ENCODE measurements around the gene SH3YL1.

The SH3YL1 gene

DNA sequence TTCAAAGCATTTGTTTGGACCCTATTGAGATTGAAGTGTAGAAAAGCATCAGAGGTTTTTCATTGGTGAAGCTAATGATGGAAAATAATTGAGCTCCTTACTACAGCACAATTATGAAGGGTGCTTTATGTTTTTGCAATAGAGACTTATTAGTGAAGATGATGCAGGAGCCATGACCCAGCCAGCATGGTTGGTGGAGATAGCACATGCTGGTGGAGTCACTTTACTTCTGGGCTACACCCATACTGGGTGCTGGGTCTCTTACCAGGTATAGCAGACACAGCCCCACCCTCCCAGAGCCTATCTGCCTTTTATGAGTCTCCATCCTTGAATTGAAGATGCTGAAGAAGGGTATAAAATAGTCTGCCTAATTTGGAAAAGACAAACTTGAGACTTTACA lies 4.5 kb upstream of the SH3YL1 start:
- no peak overlapping the region for H3K4me3 ChIP-seq (ENCODE audit: control insufficient read depth, low read depth, low read length)
- TF ChIP-seq, protein P1, sequence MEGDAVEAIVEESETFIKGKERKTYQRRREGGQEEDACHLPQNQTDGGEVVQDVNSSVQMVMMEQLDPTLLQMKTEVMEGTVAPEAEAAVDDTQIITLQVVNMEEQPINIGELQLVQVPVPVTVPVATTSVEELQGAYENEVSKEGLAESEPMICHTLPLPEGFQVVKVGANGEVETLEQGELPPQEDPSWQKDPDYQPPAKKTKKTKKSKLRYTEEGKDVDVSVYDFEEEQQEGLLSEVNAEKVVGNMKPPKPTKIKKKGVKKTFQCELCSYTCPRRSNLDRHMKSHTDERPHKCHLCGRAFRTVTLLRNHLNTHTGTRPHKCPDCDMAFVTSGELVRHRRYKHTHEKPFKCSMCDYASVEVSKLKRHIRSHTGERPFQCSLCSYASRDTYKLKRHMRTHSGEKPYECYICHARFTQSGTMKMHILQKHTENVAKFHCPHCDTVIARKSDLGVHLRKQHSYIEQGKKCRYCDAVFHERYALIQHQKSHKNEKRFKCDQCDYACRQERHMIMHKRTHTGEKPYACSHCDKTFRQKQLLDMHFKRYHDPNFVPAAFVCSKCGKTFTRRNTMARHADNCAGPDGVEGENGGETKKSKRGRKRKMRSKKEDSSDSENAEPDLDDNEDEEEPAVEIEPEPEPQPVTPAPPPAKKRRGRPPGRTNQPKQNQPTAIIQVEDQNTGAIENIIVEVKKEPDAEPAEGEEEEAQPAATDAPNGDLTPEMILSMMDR (IDR thresholded peaks at IDR 0.05; ENCODE audit: control insufficient read depth, insufficient read depth, low read depth, low read length, missing control alignments) = no peak

DNA sequence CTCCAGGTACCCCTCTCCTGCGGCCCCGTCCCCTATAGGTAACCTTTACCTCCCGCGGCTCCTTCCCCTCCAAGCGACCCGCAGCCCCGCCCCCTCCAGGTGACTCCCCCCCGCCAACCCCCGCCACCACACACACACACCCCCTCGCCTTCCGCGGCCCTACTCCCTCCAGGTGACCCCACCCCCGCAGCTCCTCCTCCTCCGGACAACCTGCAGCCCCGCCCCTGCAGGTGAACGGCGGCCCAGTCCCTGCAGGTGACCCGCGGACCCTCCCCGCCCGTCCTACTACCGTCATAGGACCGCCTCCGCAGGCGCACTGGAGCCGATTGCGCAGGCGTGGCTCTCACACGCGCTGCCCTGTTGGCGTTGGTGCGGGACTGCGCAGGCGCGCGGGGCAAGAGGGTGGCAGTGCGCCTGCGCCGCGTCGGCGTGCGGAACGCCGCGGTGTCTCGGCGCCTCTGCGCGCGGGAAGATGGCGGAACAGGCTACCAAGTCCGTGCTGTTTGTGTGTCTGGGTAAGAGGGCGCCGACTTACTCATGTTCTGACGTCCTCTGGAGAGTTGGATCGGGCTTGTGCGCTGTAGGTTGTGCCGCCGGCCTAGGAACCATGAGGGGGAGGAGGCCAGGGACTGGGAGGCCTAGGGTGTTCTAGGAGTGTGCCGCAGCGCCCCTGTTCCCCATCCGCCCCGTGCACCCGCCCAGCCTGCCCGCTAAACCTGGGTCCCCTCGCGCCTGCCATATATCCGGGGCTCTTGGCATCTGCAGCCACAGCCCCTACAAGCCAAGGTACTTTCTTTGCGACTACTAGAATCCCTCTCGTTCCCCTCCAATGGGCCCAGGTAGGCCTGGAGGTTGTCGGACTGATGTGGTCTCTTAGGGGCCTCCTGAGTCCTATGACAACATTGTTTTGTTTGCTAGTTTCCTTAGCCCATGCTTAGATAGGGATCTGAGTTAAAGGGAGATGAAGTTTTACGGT lies 949 bp upstream of the SH3YL1 start, which contains the start of gene ACP1:
ACP1 (plus strand) TSS at position 455 of the 976 bp plus-strand sequence; CDS start at position 473, 18 bp downstream.
- peak within 1 kb of the TSS; percentile 96 for H3K4me3 ChIP-seq (ENCODE audit: control insufficient read depth, low read depth, low read length)
- TF ChIP-seq, protein P1 (IDR thresholded peaks at IDR 0.05; ENCODE audit: control insufficient read depth, insufficient read depth, low read depth, low read length, missing control alignments) = peak; percentile 3
- DNase-seq (ENCODE audit: low read depth) = peak; percentile 71

More for the DNA sequence above, 4.5 kb upstream of the SH3YL1 start:
- DNase-seq (ENCODE audit: low read depth) = no peak

DNA sequence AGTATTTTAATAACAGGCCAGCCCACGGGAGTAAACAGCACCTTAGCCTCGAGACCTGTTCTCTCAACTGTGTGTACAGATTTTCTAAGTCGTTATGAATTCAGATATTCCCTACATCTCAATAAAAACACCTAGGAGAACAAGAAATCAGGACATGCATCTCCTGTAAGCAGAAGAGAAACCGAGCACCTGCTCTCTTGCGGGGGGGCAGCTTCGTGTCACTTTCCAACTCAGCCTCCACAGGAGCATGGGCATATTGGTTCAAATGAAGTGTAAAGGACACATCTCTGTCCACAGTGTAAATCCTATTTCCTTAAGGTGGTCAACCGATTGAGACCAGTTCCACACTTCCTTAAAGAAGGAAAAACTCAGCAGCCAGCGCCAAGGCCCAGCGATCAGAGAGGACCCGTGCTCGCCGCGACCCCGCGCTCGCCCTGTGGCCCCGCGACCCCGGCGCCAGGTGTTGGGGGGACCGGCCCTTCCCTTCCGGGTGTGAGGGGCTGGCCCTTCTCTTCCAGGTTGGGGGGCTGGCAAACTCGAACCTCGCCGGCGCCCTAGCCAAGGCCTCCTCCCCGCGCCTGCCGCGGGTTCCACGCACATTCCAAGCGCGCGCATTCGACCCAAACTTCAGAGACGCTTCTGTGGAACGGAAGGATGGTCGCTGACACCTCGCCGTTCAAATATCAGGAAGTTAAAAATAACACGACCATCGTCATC lies 652 bp downstream of the SH3YL1 start:
- H3K4me3 ChIP-seq (ENCODE audit: control insufficient read depth, low read depth, low read length) = peak overlapping the region; percentile 96
- TF ChIP-seq, protein P1 (IDR thresholded peaks at IDR 0.05; ENCODE audit: control insufficient read depth, insufficient read depth, low read depth, low read length, missing control alignments) = no peak
- no peak for DNase-seq (ENCODE audit: low read depth)

DNA sequence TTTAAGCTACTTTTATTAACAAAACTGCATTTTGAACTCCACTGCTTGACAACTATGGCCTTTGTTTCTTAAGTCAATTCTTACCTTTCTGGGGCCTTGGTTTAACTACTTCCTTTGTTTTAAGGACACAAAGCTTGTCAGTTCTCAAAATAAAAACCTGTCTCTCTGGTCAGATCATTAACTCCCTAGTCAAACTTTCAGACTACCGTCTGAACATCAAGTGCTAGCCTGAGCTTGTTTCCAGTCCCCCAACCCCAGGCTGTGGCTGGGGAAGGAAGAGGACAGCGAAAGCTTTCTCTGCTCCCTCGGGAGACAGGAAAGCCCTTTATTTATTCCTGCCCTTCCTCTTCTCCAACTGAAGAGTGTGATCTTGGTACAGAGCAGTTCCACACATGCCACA lies 1.7 kb downstream of the SH3YL1 start:
- no peak overlapping the region for H3K4me3 ChIP-seq (ENCODE audit: control insufficient read depth, low read depth, low read length)
- no peak for DNase-seq (ENCODE audit: low read depth)
- TF ChIP-seq, protein P1 (IDR thresholded peaks at IDR 0.05; ENCODE audit: control insufficient read depth, insufficient read depth, low read depth, low read length, missing control alignments) = no peak

DNA sequence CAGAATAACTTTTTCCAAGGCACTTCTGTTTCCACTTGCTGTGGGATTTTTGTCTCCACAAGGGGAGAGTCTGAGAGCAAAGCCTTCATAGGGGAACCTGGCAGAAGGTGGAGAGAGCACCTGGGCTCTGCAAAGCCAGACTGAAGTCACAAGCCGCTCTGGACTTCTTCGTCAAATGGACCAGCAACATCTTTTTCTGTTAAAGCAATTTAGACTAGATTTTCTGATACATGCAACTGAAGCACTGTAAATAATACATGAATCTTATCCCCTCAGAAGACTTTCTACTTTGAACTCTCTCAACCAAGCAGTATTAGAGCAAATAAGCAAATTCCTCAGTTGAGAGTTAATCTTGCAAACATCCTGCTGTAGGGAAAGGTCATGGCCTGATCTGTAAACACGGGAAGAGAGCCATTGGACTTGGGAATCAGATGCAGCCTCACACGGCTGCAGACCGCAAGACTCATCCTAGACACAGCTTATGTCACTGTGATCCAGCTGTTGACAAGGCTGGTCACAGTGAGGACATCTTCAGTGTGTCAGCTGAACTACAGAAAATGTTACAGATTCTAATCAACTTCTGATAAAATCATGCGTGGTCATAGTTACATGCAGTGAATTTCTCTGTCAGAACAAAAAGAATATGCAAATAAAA lies 3.2 kb downstream of the SH3YL1 start:
- no peak overlapping the region for H3K4me3 ChIP-seq (ENCODE audit: control insufficient read depth, low read depth, low read length)
- TF ChIP-seq, protein P1 (IDR thresholded peaks at IDR 0.05; ENCODE audit: control insufficient read depth, insufficient read depth, low read depth, low read length, missing control alignments) = no peak
- DNase-seq (ENCODE audit: low read depth) = no peak

DNA sequence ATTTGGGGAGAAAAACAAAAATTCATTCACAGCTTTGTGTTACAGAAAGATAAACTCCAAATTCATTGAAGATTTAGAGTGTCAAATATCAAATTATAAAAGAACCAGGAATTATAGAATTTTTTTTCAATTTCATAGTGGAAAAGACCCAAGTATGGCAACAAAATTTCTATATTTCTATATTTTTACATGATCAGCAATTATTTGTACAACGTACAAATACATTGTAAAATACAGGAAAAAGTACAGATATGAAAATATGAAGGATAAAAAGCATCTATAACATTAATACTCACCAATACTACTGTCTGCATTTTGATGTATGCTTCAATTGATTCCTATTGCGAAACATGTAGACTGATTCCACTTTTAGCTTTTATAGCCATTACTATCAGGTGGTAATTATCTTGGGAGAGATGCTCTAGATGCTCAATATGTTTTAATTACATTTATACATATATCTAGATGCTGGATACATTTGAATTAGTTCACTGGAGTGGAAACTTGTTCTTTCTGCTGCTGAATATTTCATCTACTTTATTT lies 4.0 kb downstream of the SH3YL1 start:
- TF ChIP-seq, protein P1 (IDR thresholded peaks at IDR 0.05; ENCODE audit: control insufficient read depth, insufficient read depth, low read depth, low read length, missing control alignments) = no peak
- no peak for DNase-seq (ENCODE audit: low read depth)
- no peak overlapping the region for H3K4me3 ChIP-seq (ENCODE audit: control insufficient read depth, low read depth, low read length)
